SH-SY5Y (cell line): ENCODE data around the gene MDH1.

Source experiments
- GATA2 ChIP-seq: IDR thresholded peaks from 2 replicates; pipeline ENCODE4 v1.6.1; 2011; ENCODE audit warnings: mild to moderate bottlenecking, low read depth, low read length
- GATA3 ChIP-seq: IDR thresholded peaks from 2 replicates; pipeline ENCODE4 v1.6.1; 2011; ENCODE audit warnings: low read depth, mild to moderate bottlenecking, low read length, moderate library complexity

DNA sequence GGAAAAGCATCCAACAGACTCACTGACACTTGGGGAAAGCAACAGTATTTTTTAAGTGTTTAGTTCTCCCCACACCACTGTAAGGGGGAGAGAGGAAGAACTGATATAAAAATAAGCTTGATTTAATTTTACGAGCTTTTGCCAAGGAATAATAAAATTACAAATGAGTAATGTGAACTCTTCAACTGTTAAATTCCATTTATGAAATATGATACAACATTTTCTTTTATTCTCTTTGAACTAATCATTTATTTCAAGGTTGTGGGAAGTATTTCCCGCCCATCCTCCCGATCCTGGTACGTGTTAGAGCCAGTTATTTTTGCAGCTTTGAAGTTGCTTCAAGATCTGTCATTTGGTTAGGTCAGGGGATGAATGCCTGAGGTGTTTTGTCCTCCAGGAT is 35.7 kb upstream of the MDH1 start:
- TF ChIP-seq GATA3 = no peak
- TF ChIP-seq GATA2 = no peak
